GM19238 (cell line): Measurements from ENCODE around the gene KLHDC7B.
"Not testable (repeated sequence)": the region's sequence is repeated elsewhere in the genome, so short reads cannot be mapped to it uniquely, and the experiment has no call there.

ENCODE experiments used
- DNase-seq: peaks from one replicate; pipeline ENCODE4 v3.0.0; 2011; ENCODE audit warnings: low spot score; ENCODE audit not compliant: insufficient read length

Gene KLHDC7B

DNA sequence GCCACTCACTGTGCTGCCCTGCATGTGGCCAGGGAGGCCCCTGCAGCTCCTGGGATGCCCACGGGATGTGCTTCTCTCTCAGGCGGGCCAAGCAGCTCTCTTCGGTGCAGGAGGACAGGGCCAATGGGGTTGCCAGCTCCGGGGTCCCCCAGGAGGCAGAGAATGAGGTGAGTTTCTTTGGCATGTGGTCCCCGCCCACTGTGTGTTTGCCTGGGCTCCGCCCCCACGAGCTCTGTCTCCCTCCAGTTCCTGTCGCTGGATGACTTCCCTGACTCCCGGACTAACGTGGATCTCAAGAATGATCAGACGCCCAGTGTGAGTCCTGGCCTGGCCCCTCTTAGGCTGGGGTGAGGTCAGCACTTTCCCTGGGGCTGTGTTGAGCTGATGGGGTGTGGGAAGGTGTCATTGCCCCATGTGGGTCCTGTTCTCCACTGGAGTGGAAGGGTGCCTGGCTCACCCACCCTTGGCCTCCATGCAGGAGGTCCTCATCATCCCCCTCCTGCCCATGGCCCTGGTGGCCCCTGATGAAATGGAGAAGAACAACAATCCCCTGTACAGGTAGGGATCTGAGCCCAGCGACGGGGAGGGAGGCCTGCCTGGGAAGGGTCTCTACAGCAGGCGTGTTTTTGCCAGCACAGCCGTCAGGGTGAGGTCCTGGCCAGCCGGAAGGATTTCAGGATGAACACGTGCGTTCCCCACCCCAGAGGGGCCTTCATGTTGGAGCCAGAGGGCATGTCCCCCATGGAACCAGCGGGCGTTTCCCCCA, 28.0 kb upstream of the KLHDC7B start:
- no peak for DNase-seq

DNA sequence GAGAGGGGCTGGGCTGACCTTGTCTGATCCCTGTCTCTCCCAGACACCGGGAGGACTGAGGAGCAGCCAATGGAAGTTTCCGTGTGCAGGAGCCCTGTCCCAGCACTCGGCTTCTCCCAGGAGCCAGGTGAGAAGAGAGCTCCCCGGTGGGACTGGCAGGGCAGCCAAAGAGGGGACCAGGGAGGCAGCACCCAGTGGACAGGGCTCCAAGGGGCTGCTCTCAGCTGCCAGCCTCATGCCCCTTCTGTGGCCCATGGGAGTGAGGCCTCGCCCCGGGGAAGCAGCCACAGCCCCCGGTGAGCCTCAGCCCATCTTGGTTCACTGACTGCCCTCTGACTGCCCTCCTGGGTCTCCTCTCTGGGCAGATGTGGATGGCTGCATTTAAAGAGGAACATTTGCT, 27.1 kb upstream of the KLHDC7B start:
- DNase-seq, result no peak

DNA sequence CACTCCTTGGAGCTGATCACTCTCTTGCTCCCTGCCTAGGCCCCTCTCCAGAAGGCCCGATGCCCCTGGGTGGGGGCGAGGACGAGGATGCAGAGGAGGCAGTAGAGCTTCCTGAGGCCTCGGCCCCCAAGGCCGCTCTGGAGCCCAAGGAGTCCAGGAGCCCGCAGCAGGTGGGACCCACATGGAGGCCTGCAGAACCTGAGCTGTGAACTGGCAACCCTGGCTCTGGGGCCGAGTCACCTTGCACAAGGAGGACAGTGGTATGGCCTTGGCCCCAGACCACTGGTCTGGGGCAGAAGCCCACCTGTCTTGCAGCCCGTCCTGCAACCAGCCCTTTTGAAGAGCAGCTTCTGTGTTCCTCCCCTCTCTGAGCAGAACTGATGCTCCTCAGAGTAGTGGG, 26.5 kb upstream of the KLHDC7B start:
- no peak for DNase-seq

DNA sequence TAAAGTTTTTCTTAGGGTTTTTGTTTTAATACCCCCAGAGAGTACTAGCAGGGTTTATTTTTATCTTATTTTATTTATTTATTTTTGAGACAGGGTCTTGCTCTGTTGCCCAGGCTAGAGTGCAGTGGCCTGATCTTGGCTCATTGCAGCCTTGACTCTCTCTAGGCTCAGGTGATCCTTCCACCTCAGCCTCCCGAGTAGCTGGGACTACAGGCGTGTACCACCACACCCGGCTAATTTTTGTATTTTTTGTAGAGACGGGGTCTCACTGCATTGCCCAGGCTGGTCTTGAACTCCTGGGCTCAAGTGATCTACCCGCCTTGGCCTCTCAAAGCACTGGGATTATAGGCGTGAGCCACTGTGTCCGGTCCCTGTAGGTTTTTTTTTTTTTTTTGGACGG, 25.5 kb upstream of the KLHDC7B start:
- not testable (repeated sequence) for DNase-seq

DNA sequence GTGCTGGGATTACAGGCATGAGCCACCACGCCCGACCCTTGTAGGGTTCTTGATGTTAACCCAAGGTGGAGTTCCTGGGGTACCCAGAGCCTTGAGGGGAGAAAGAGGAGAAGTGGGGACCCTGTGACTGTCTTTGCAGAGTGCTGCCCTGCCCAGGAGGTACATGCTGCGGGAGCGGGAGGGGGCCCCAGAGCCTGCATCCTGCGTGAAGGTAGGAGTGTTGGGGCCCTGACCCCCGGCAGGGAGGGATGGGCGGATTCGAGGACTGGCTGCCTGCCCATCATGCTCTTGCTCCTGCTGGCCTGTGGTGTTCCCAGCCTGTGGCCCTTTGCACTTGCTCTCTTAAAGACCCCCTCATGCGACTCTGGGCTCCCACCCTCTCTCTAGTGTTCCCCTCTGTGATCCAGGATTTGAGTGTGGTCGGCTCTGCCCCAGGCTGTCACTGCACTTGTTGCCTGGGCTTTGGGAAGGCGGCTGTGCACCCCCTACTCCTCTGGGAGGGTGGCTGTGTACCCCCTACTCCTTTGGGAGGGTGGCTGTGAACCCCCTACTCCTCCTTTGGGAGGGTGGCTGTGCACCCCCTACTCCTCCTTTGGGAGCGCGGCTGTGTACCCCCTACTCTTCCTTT, 24.8 kb upstream of the KLHDC7B start:
- DNase-seq, result no peak

DNA sequence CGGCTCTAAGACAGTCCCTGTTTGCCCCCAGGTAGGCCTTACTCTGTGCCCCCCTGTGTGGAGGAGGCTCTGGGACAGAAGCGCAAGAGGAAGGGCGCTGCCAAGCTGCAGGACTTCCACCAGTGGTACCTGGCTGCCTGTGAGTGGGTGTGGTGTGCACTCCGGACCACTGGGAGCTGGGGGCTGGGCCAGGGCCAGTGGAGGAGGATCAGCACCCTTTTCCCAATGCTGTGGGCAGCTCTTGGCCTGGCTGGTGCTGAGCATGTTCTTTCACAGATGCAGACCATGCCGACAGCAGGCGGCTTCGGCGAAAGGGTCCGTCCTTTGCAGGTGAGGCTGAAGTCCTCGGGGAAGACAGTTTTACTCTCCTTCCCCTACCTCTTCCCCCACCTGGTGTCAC, 24.0 kb upstream of the KLHDC7B start:
- DNase-seq, result no peak

DNA sequence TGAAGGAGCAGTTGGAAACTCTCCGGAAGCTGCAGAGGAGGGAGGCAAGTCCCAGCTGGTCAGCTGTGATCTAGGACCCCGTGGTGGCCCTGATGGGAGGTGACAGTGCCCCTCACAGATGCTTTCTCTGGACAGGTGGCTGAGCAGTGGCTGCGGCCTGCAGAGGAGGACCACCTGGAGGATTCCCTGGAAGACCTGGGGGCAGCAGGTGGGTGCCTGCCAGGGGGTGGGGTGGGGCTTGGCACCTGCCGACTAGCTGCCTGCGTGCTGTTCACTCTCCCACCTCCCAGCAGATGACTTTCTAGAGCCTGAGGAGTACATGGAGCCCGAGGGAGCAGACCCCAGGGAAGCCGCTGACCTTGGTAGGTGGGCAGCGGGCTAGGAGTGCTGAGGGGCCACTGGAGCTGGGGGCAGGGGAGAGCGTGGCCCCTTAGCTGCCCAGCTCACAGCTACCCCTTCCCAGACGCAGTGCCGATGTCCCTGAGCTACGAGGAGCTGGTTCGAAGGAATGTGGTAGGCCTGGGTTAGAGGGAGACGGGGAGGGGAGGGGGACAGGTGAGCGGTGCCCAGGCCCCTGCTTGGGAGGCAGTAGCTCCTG, 23.4 kb upstream of the KLHDC7B start:
- no peak for DNase-seq

DNA sequence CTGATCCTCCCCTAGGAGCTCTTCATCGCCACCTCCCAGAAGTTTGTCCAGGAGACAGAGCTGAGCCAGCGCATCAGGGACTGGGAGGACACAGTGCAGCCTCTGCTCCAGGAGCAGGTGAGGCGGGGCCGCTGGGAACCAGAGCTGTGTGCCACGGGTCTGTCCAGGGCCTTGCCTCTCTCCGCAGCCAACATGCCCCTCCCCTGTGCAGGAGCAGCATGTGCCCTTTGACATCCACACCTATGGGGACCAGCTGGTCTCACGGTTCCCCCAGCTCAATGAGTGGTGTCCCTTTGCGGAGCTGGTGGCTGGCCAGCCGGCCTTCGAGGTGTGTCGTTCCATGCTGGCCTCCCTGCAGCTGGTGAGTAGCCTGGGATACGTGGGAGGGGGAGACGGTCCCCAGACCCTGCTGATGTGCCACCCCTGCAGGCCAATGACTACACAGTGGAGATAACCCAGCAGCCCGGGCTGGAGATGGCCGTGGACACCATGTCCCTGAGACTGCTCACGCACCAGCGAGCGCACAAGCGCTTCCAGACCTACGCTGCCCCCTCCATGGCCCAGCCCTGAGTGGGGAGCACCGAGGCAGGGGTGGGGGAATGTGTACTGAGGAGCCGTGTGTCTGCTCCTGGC, 22.8 kb upstream of the KLHDC7B start:
- DNase-seq, result no peak

DNA sequence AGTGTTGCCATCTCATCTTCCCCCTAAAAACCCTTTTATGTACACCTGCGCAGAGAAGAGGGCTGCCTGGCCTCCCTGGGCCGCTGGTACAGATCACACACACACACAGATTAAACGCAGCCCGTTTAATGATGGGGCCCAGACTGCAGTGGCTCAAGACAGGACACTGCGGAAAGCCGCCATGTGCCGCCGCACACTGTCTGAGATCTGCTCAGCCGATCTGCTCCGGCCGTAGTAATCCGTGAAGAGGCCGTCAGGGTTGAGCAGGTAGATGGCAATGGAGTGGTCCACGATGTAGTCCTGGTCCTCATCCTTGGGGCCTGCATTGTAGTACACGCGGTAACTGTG, 22.3 kb upstream of the KLHDC7B start:
- DNase-seq, result no peak

DNA sequence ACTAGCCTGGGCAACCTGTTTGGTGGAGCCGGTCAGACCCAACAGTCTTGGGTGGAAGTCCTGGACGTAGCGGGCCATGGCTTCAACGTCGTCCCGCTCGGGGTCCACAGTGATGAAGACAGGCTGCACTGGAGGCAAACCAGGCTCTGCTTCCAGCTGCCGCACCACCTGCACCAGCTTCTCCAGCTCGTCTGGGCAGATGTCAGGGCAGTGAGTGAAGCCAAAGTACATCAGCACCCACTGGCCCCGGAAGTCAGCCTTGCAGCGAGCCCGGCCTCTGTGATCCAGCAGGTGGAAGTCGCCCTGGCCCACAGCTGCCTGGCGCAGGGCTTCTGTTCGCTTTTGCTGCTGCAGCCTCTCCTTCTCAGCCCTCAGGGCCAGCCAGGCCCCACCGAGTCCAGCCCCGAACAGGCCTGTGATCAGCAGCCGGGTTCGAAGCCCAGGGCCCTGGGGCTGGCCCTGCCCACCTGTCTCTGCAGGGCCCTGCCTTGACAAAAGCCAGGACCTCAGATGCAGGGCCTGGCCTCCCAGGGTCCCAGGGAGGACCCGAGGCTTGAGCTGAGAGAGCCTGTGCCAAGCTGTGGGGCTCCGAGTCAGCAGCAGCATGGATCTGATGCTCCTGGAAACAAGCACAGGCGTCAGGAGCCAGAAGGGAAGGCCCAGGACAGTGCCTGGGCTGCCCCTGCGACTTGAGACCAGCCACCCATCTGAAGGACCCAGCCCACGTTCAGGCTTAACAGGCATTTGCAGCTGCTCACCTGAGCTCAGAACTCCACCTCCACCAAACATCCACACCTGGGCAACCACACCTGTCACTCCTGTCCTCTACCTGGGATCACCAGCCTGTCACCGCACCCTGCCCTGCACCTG, 21.7 kb upstream of the KLHDC7B start:
- DNase-seq, result no peak

DNA sequence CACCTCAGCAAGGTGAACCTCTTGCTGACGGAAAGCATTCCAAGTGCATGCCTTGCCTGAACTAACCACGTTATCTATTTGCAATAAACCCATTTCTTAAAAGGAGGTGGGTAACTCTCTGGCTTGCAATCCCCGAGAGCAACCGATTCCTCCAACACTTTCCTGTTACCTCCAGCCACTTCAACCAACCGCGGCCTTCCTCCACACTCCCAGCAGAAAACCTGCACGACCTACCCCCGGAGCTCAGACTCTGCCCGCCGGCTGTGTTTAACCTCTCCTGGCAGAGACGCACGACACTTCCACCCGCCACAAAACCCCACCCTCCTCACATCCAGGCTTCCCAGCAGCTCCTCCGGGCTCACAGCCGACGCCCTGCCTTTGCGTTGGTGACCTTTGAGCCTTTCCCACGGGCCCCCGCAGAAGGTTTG, 21.0 kb upstream of the KLHDC7B start:
- no peak for DNase-seq

DNA sequence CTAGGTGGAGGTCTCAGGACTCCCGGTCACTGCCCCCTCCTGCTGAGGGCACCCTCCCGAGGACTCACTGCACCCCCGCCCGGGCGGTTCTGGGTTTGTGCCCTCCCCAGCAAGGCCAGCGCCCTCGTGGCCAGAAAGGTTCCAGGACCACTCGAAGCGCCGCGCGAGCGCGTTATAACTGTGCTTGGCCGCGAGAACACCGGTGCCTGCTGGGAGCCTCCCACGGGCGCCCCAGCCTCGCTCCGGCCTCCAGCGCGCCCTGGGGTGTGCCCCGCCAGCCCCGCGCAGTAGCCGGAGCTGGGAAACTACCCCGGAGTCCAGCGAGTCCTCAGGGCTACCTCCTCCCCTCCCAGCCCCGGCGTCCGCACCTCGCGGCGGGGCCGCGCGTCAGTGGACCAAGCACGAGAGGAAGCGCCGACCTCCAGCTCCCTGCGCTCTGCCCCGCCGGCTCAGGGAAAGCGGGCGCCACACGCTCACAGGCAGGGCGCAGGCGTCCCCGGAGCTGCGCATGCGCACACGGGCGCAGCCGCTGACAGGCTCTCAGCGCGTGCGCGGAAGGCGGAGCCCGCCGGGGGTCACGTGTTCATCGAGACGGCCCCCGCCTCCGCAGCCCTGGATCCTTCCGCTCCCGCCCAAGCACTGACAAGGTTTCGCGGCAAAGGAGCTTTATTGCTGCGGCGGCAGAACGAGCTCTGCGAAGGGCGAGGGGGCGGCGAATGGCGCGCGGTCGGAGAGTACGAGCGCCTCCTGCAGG, 20.4 kb upstream of the KLHDC7B start, which contains the start of gene SCO2:
Gene SCO2, minus strand, starts transcription at position 495 of the 754 bp plus-strand sequence. CDS start 1,187 bp downstream, outside the sequence.
- peak; percentile 98 for DNase-seq

DNA sequence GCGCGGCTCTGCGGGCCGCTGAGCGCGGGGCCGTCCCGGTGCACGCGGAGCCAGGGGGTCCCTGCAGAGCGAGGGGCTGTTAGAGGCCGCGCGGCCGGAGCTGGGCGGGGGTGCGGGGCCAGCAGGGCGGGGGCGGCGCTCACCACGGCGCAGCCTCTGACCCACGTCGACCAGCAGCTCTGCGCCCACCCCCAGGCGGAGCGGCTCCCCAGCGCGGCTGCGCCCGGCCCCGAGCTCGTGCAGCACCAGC, 19.9 kb upstream of the KLHDC7B start:
- peak; percentile 57 for DNase-seq

DNA sequence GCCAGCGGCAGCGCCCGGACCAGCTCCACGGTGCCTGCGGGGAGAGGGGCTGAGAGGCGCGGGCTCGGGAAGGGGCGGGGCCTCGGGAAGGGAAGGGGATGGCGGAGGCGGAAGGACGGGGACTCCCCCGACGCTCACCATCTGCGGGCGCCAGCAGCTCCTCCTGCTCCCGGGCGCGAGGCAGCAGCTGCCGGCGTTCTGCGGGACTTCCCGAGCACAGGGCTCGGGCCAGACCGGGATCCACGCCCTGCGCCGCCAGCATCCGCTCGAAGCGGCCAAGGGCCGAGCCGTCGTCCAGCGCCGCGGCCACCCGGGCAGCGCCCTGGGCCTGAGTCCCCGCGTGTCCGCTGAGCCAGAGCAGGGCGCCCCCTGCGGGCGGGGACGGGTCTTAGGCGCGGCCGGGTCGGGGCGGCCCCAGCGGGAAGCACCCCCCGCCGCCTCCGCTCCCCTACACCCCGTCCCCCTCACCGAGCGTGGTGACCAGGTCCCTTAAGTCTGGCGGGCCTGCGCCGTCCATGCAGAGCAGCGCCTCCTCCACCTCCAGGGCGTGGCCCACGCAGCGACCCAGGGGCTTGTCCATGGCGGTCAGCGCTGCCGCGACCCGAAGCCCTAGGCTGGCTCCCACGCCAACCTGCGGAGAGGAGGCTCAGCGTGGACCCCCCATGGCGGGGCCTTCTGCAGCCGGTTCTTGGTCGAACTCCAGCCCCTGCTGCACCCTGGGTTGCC, 19.4 kb upstream of the KLHDC7B start:
- peak; percentile 87 for DNase-seq

DNA sequence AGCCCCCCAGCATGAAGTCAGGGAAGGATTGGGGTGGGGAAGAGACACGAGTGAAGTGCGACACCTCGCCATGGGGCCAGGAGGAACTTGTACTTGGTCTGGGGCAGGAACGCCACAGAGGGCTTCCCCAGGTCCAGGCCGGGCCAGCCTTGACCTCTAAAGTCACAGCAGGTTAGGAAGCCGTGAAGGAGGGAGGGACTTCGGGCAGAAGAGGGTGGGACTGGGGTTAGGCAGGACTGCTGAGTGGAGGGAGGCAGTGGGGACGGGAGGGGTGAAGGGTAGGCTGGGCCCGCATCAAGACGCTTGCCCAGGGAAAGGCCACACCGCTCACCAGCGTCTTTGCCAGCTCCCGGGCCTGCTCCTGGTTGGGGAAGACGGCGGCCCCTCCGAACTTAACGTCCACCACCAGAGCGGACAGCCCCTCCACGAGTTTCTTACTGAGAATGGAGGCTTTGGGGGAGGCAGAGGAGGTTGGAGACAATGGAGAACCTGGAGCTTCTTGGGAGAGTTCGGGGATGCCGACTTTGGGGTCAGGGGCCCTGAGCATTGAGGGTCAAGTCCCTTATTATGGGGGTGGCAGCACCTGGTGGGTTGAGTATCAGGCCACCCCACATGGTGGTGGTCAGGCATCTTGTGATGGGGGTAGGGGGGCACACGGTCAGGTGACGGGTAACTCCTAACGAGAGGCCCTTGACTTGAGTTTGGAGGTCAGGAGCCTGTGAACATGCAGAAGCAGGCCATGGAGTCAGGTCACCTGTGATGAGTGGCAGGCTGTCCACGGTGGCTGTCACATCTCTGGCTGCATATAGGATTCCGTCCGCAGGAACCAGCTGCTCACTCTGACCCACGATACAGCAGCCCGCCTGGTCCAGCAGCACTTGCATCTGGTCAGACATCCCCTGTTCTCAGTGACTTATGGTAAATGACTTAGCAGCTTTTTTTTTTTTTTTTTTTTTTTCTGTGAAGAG, 18.6 kb upstream of the KLHDC7B start:
- DNase-seq, result peak; percentile 71

DNA sequence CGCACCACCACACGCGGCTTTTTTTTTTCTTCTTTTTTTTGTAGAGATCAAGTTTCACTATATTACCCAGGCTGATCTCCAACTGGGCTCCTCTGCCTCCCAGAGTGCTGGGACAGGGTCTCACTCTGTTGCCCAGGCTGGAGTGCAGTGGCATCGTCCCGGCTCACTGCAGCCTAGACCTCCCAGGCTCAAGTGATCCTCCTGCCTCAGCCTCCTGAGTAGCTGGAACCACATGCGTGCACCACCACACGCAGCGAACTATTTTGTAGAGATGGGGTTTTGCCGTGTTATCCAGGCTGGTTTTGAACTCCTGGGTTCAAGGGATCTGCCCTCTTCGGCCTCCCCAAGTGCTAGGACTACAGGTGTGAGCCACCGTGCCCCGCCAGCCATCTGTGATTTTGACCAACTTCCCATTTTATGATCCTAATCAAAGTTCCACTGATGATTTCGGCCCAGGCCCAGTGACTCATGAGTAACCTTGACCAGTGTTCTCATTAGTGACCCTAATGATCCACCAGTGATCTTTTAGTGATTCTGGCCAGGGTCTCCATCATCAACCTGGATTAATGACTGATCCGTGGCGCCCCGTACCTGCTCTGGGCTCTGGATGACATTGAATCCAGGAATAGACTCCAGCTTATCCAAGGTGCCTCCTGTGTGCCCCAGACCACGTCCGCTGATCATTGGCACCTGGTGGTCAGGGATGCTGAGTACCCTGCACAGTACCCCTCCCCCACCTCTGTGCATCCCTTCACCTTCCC, 17.6 kb upstream of the KLHDC7B start:
- DNase-seq, result no peak

DNA sequence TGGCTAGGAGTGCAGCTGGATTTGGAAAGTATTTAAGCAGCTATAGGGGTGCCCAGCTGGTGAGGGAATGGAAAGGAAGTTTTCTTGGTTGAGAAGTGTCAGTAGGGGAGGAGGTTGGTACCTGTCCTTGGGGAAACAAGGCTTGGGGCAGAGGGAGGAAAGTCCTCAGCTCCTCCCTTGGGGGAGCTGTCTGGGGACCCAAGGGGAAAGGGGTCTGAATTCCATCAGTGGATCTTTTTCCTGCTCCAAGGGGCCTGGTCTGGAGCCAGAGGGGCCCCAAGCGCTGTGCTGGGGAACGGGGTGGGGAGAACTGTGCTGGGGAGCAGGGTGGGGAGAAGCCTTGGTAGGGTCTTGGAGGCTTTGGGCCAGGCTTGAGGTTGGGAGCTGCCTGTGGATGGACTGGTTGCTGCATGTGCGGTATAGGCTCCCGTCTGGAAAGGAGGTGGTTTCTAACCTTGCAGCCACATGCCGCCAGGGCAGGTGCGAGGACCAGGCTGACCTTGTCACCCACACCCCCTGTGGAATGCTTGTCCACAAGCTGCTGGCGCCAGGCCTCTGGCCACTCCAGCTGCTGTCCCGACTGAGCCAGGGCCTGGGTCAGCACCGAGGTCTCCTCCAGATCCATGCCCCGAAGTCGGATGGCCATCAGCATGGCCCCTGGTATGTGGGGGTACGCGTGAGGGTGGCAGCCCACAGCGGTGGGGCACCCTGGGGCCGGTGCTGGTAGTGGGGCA, 16.9 kb upstream of the KLHDC7B start:
- no peak for DNase-seq
